Measurements from ENCODE around the gene NCOA7.

The NCOA7 gene

GRCh38 chr6:125780540-125781313 lies 10.0 kb upstream of the NCOA7 start:
- Histone ChIP-seq H3K79me2 (ENCODE audit: control insufficient read depth, low read length) (peaks cover 34% of the 10 kb centered on the region), H3K27ac (ENCODE audit: low read depth, low read length) (peak overlapping the region; percentile 90), H3K4me1 (ENCODE audit: control insufficient read depth, low read length) (peaks cover 27% of the 10 kb centered on the region), H3K27me3 (ENCODE audit: control insufficient read depth, low read length) (no peaks in the 10 kb centered on the region), H3K9me2 (replicated peaks; ENCODE audit: control insufficient read depth, low read length) (no peaks in the 10 kb centered on the region), H3K4me2 (ENCODE audit: low read length) (peak overlapping the region; percentile 78), H3K4me3 (ENCODE audit: low read length) (peak overlapping the region; percentile 79), H4K20me1 (ENCODE audit: control insufficient read depth, insufficient read depth, low read depth, low read length) (no peaks in the 10 kb centered on the region), H3K9me3 (ENCODE audit: control insufficient read depth, insufficient read depth, low read length) (no peaks in the 10 kb centered on the region), H3K36me3 (ENCODE audit: control insufficient read depth, low read length) (peaks cover 10% of the 10 kb centered on the region), H3F3A (ENCODE audit: control insufficient read depth, insufficient read depth) (peaks cover 3% of the 10 kb centered on the region; the same call in 1 of the 2 replicates)
- TF ChIP-seq CTCF (IDR thresholded peaks at IDR 0.05; ENCODE audit: low read depth, low read length, poor library complexity, severe bottlenecking) (no peak), EZH2phosphoT487 (IDR thresholded peaks at IDR 0.05; ENCODE audit: borderline replicate concordance, low read length) (no peak)

- Histone ChIP-seq H3K36me3 (ENCODE audit: control insufficient read depth, low read length) (peaks cover 16% of the 10 kb centered on the region), H3K4me1 (ENCODE audit: control insufficient read depth, low read length) (peaks cover 27% of the 10 kb centered on the region), H3K4me3 (ENCODE audit: low read length) (peak overlapping the region; percentile 79), H3K27me3 (ENCODE audit: control insufficient read depth, low read length) (no peaks in the 10 kb centered on the region), H3K9me3 (ENCODE audit: control insufficient read depth, insufficient read depth, low read length) (no peaks in the 10 kb centered on the region), H4K20me1 (ENCODE audit: control insufficient read depth, insufficient read depth, low read depth, low read length) (no peaks in the 10 kb centered on the region), H3K4me2 (ENCODE audit: low read length) (peak overlapping the region; percentile 78), H3F3A (ENCODE audit: control insufficient read depth, insufficient read depth) (peaks cover 3% of the 10 kb centered on the region; the same call in 1 of the 2 replicates), H3K79me2 (ENCODE audit: control insufficient read depth, low read length) (peaks cover 34% of the 10 kb centered on the region), H3K27ac (ENCODE audit: low read depth, low read length) (peak overlapping the region; percentile 90), H3K9me2 (replicated peaks; ENCODE audit: control insufficient read depth, low read length) (no peaks in the 10 kb centered on the region)
- no peak for TF ChIP-seq EZH2phosphoT487 (IDR thresholded peaks at IDR 0.05; ENCODE audit: borderline replicate concordance, low read length)
- peak; percentile 54 for TF ChIP-seq CTCF (IDR thresholded peaks at IDR 0.05; ENCODE audit: low read depth, low read length, poor library complexity, severe bottlenecking)
Measured at GRCh38 chr6:125781314-125781868, 9.4 kb upstream of the NCOA7 start.

- peaks cover 29% of the 10 kb centered on the region for H3K36me3 ChIP-seq (ENCODE audit: control insufficient read depth, low read length)
- no peaks in the 10 kb centered on the region for H3K9me3 ChIP-seq (ENCODE audit: control insufficient read depth, insufficient read depth, low read length)
- H4K20me1 ChIP-seq (ENCODE audit: control insufficient read depth, insufficient read depth, low read depth, low read length): no peaks in the 10 kb centered on the region
- no peaks in the 10 kb centered on the region for H3K9me2 ChIP-seq (replicated peaks; ENCODE audit: control insufficient read depth, low read length)
- H3K4me3 ChIP-seq (ENCODE audit: low read length): no peak overlapping the region
- H3F3A ChIP-seq (ENCODE audit: control insufficient read depth, insufficient read depth): peaks cover 21% of the 10 kb centered on the region
- no peak for TF ChIP-seq EZH2phosphoT487 (IDR thresholded peaks at IDR 0.05; ENCODE audit: borderline replicate concordance, low read length)
- no peak for TF ChIP-seq CTCF (IDR thresholded peaks at IDR 0.05; ENCODE audit: low read depth, low read length, poor library complexity, severe bottlenecking)
- peaks cover 42% of the 10 kb centered on the region for H3K4me1 ChIP-seq (ENCODE audit: control insufficient read depth, low read length)
- no peak overlapping the region for H3K4me2 ChIP-seq (ENCODE audit: low read length)
- no peak overlapping the region for H3K27ac ChIP-seq (ENCODE audit: low read depth, low read length)
- H3K79me2 ChIP-seq (ENCODE audit: control insufficient read depth, low read length): peaks cover 42% of the 10 kb centered on the region
- H3K27me3 ChIP-seq (ENCODE audit: control insufficient read depth, low read length): no peaks in the 10 kb centered on the region
Measured at GRCh38 chr6:125784365-125784764, 6.4 kb upstream of the NCOA7 start.
